GM18951 (cell line): Measurements from ENCODE around the gene RNU6-7.

Experiments
- POLR2A ChIP-seq: IDR thresholded peaks from 4 replicates; pipeline ENCODE4 v1.6.1; 2011; ENCODE audit warnings: mild to moderate bottlenecking; ENCODE audit not compliant: insufficient read length, insufficient read depth; ENCODE audit errors: extremely low read depth
- in situ Hi-C: fragments of 300-500 bp; cut with MboI; formaldehyde crosslinking; loops from one replicate; pipeline ENCODE4 v1.12.0; 2022; ENCODE audit warnings: low sequenced_read_pairs, mixed read lengths, inconsistent platforms; ENCODE audit not compliant: unreplicated experiment

Gene RNU6-7

GRCh38 chr14:32251530-32251929 lies 49.7 kb downstream of the RNU6-7 start:
- TF ChIP-seq POLR2A, result no peak
- in situ Hi-C loops, result loop anchor here (5.0 to 25.0 kb wide), 2 partner anchors 179 to 739 kb away; no protein-coding TSS in a partner anchor
